ENCODE data around the gene SKAP2.

The SKAP2 gene

DNA sequence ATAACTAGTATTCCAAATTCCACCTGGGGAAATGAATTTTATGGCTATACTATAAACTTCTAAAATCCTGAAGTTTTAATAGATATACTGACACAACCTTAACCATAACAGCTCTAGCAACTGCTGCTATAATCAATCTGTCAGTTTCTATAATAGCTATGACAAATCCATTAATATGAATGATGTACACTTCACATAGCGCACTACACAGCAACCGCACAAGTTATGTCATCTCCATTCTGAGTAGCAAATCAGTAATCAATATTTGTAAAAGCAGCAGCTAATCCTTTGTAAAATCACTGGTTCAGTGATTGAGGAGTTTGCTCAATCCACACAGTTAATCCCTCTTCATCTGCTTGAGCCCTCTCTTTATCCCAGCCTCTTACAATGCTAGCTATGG lies 105.3 kb downstream of the SKAP2 start (continued):
- no peak for TF ChIP-seq ZNF148 (tag by site-specific recombination; IDR thresholded peaks at IDR 0.05; ENCODE audit: borderline replicate concordance)
- no peak for TF ChIP-seq ZNF366 (tag by site-specific recombination; conservative IDR thresholded peaks at IDR 0.05)
- TF ChIP-seq ZSCAN23 (tag by site-specific recombination; IDR thresholded peaks at IDR 0.05), result no peak
- TF ChIP-seq, protein P1, sequence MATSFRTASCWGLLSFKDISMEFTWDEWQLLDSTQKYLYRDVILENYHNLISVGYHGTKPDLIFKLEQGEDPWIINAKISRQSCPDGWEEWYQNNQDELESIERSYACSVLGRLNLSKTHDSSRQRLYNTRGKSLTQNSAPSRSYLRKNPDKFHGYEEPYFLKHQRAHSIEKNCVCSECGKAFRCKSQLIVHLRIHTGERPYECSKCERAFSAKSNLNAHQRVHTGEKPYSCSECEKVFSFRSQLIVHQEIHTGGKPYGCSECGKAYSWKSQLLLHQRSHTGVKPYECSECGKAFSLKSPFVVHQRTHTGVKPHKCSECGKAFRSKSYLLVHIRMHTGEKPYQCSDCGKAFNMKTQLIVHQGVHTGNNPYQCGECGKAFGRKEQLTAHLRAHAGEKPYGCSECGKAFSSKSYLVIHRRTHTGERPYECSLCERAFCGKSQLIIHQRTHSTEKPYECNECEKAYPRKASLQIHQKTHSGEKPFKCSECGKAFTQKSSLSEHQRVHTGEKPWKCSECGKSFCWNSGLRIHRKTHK (tag by site-specific recombination; IDR thresholded peaks at IDR 0.05), result no peak
- TF ChIP-seq ZNF626 (tag by site-specific recombination; IDR thresholded peaks at IDR 0.05), result no peak
- TF ChIP-seq YY2 (tag by site-specific recombination; IDR thresholded peaks at IDR 0.05), result no peak

GRCh38 chr7:26743205-26743604 lies 121.2 kb downstream of the SKAP2 start:
- H3K4me1 ChIP-seq (ENCODE audit: control insufficient read depth, insufficient read depth, low read length), result 0 out of 2 replicates have a peak, but pooled peaks cover 3% of the 10 kb centered on the region
- TF ChIP-seq PRDM1 (tag by site-specific recombination; IDR thresholded peaks at IDR 0.05), result peak; percentile 49
- TF ChIP-seq PRDM4 (tag by site-specific recombination; IDR thresholded peaks at IDR 0.05), result no peak
- no peak overlapping the region for H3K27ac ChIP-seq (ENCODE audit: extremely low read depth, low read depth, low read length)
- ChIA-PET POLR2A (no interaction called here), CTCF (interaction anchor here (0.7 kb wide), 1 partner anchor 46 kb away, joined by 4 read pairs; no protein-coding TSS in a partner anchor)
- no peaks in the 10 kb centered on the region for H3K9me3 ChIP-seq (ENCODE audit: control insufficient read depth, insufficient read depth, low read depth, low read length)
- no peak overlapping the region for H3K4me3 ChIP-seq (ENCODE audit: low read depth, low read length)
- peaks cover 0 to 5% of the 10 kb centered on the region in 2 experiments; a peak in 1 of 3 replicates for H3K36me3 ChIP-seq (ENCODE audit: control insufficient read depth in 2 of 2, insufficient read depth in 1 of 2, low read length in 2 of 2)

DNA sequence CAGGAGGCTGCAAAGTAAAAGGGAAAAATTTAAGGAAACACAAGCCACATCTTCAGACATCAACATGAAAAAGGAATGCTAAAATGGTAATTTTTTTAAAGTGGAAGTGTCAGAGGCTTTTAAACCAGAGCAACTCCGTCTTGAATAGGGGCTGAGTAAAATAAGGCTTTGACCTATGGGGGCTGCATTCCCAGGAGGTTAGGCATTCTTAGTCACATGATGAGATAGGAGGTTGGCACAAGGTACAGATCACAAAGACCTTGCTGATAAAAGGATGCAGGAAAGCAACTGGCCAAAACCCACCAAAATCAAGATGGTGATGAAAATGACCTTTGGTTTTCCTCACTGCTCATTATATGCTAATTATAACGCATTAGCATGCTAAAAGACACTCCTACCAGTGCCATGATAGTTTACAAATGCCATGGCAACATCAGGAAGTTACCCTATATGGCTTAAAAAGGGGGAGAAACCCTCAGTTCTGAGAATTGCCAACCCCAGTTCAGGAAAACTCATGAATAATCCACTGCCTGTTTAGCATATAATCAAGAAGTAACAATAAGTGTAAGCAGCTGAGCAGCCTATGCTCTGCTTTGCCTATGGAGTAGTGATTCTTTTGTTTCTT lies 128.3 kb downstream of the SKAP2 start:
- H3K36me3 ChIP-seq (ENCODE audit: control insufficient read depth in 2 of 2, insufficient read depth in 1 of 2, low read length in 2 of 2), result peaks cover 9 to 10% of the 10 kb centered on the region in 2 experiments; a peak in 1 of 3 replicates
- ChIA-PET POLR2A (no interaction called here), CTCF (interaction anchor here (0.6 kb wide), 1 partner anchor 667 kb away, joined by 3 read pairs; no protein-coding TSS in a partner anchor)
- H3K4me1 ChIP-seq (ENCODE audit: control insufficient read depth, insufficient read depth, low read length), result 0 out of 2 replicates have a peak, but pooled peaks cover 3% of the 10 kb centered on the region
- H3K27ac ChIP-seq (ENCODE audit: extremely low read depth, low read depth, low read length), result no peak overlapping the region
- no peak overlapping the region for H3K4me3 ChIP-seq (ENCODE audit: low read depth, low read length)
- no peak for TF ChIP-seq ZNF16 (tag by site-specific recombination; IDR thresholded peaks at IDR 0.05; ENCODE audit: low read depth)
- no peak for TF ChIP-seq ZFP69B (tag by site-specific recombination; IDR thresholded peaks at IDR 0.05)
- TF ChIP-seq ZNF707 (tag by site-specific recombination; IDR thresholded peaks at IDR 0.05), result no peak
- TF ChIP-seq, protein P2, sequence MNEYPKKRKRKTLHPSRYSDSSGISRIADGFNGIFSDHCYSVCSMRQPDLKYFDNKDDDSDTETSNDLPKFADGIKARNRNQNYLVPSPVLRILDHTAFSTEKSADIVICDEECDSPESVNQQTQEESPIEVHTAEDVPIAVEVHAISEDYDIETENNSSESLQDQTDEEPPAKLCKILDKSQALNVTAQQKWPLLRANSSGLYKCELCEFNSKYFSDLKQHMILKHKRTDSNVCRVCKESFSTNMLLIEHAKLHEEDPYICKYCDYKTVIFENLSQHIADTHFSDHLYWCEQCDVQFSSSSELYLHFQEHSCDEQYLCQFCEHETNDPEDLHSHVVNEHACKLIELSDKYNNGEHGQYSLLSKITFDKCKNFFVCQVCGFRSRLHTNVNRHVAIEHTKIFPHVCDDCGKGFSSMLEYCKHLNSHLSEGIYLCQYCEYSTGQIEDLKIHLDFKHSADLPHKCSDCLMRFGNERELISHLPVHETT (tag by site-specific recombination; IDR thresholded peaks at IDR 0.05), result no peak
- no peak for TF ChIP-seq ZNF580 (tag by site-specific recombination; IDR thresholded peaks at IDR 0.05)
- no peak for TF ChIP-seq ZBTB48 (tag by site-specific recombination; IDR thresholded peaks at IDR 0.05)
- TF ChIP-seq, protein P3, sequence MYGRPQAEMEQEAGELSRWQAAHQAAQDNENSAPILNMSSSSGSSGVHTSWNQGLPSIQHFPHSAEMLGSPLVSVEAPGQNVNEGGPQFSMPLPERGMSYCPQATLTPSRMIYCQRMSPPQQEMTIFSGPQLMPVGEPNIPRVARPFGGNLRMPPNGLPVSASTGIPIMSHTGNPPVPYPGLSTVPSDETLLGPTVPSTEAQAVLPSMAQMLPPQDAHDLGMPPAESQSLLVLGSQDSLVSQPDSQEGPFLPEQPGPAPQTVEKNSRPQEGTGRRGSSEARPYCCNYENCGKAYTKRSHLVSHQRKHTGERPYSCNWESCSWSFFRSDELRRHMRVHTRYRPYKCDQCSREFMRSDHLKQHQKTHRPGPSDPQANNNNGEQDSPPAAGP (tag by site-specific recombination; IDR thresholded peaks at IDR 0.05), result no peak
- TF ChIP-seq ZNF311 (tag by site-specific recombination; IDR thresholded peaks at IDR 0.05; ENCODE audit: borderline replicate concordance), result no peak
- TF ChIP-seq ZNF677 (tag by site-specific recombination; IDR thresholded peaks at IDR 0.05), result no peak
- H3K9me3 ChIP-seq (ENCODE audit: control insufficient read depth, insufficient read depth, low read depth, low read length), result no peaks in the 10 kb centered on the region
